ENCODE data around the gene ITIH3. TPM values are rescaled to one million over a fixed set of nuclear protein-coding genes. Genes with fewer than 3 reads are reported as not detected.

ITIH3 gene
- total and polyA plus RNA-seq, 2 of the 4 experiments (the other 2 are of a cell fraction): 0.72 to 0.94 TPM

- no peak within 1 kb of the TSS for H3K27ac ChIP-seq (ENCODE audit: insufficient read depth, low read length)
- no peak within 1 kb of the TSS for H3K23ac ChIP-seq (ENCODE audit: low read depth, low read length)
- dilution Hi-C loops (cut with HindIII; ENCODE audit: low sequenced_read_pairs, unreplicated experiment) (no loop called here), in situ Hi-C loops (cut with MboI; ENCODE audit: low sequenced_read_pairs) (no loop called here), intact Hi-C loops (cut with micrococcal nuclease) (no loop called here)
- no peak within 1 kb of the TSS for H4K91ac ChIP-seq (ENCODE audit: insufficient read depth, low read depth, low read length)
- WGBS, 2 experiments (ENCODE audit: extremely low coverage in 2 of 2, insufficient read length in 1 of 2): 74% methylated on average over 6 of the region's 12 CpGs; no CpG with 5 or more reads in 1 of the 2 experiments
- H3K18ac ChIP-seq (ENCODE audit: low read depth, low read length): no peak within 1 kb of the TSS
- H3K56ac ChIP-seq (ENCODE audit: extremely low read depth, insufficient read depth, low read length): no peak within 1 kb of the TSS
- H4K20me1 ChIP-seq (ENCODE audit: insufficient read depth, low read length): no peaks in the 10 kb centered on the region
- no peak within 1 kb of the TSS for H3K4ac ChIP-seq (ENCODE audit: low read depth, low read length)
- H2AK9ac ChIP-seq (replicated peaks; ENCODE audit: low read depth, low read length, poor library complexity): no peak within 1 kb of the TSS
- no peak for DNase-seq
- H2BK20ac ChIP-seq (ENCODE audit: low read depth, low read length): no peak within 1 kb of the TSS
- H3K9me3 ChIP-seq (ENCODE audit: control insufficient read depth, insufficient read depth, low read length): no peaks in the 10 kb centered on the region
- peak within 1 kb of the TSS; percentile 15 for H2AFZ ChIP-seq (replicated peaks; ENCODE audit: low read length, poor library complexity)
- no peaks in the 10 kb centered on the region for H3K79me1 ChIP-seq (ENCODE audit: low read depth in 1 of 2, low read length in 2 of 2)
- no peak within 1 kb of the TSS for H3K4me2 ChIP-seq (ENCODE audit: low read depth, low read length)
- H3K4me3 ChIP-seq (ENCODE audit: insufficient read depth, low read depth, low read length): no peak within 1 kb of the TSS
- no peak within 1 kb of the TSS for H4K5ac ChIP-seq (ENCODE audit: low read depth, low read length)
- H3K9ac ChIP-seq (ENCODE audit: low read depth, low read length): no peak within 1 kb of the TSS
- no peak within 1 kb of the TSS for H2BK5ac ChIP-seq (ENCODE audit: low read depth, low read length, poor library complexity, severe bottlenecking)
- no peaks in the 10 kb centered on the region for H3K36me3 ChIP-seq (ENCODE audit: control insufficient read depth, insufficient read depth, low read length)
- ChIA-PET CTCF (no interaction called here), POLR2A (ENCODE audit: unreplicated experiment) (no interaction called here)
- no peak for ATAC-seq (ENCODE audit: low read depth)
- no TSS peak for BruUV-seq (replicated peaks)
- H3K4me1 ChIP-seq (ENCODE audit: control insufficient read depth, insufficient read depth, low read length): no peaks in the 10 kb centered on the region
- no peak within 1 kb of the TSS for H2AK5ac ChIP-seq (ENCODE audit: low read depth, low read length)
- H3K9me1 ChIP-seq (ENCODE audit: insufficient read depth, low read length): 0 out of 2 replicates have a peak, but pooled peaks cover 4% of the 10 kb centered on the region
- H2BK15ac ChIP-seq (ENCODE audit: low read depth, low read length): no peak within 1 kb of the TSS
- H3K27me3 ChIP-seq (ENCODE audit: control insufficient read depth, insufficient read depth, low read length): peaks cover 34% of the 10 kb centered on the region; the same call in 1 of the 2 replicates
- TF ChIP-seq MAZ (IDR thresholded peaks at IDR 0.05; ENCODE audit: borderline replicate concordance, low read depth, low read length): no peak
- no peak for TF ChIP-seq CEBPB (IDR thresholded peaks at IDR 0.05; ENCODE audit: low read depth, low read length)
- TF ChIP-seq BHLHE40 (IDR thresholded peaks at IDR 0.05; ENCODE audit: low read depth, low read length): no peak
- TF ChIP-seq RFX5 (IDR thresholded peaks at IDR 0.05; ENCODE audit: low read depth, low read length): no peak
- TF ChIP-seq POLR2A (IDR thresholded peaks at IDR 0.05; ENCODE audit: low read depth, low read length): no peak
- no peak for TF ChIP-seq SMC3 (IDR thresholded peaks at IDR 0.05; ENCODE audit: low read depth, low read length)
- H2BK120ac ChIP-seq (ENCODE audit: low read depth, low read length): no peak within 1 kb of the TSS
- H3K14ac ChIP-seq (replicated peaks; ENCODE audit: low read depth, low read length): no peak within 1 kb of the TSS
- no peak within 1 kb of the TSS for H4K8ac ChIP-seq (ENCODE audit: low read depth in 2 of 2, low read length in 2 of 2)
Measured at GRCh38 chr3:52777127-52777958, 17.3 kb upstream of the ITIH3 start, which contains the start of gene ITIH1. TSS of gene ITIH1 (plus strand) at chr3:52777599. CDS start at chr3:52777616, 17 bp downstream.

Data from IMR-90 (cell line).